WI38 (cell line): ENCODE measurements around the gene OAS3.

Source experiments
- H3K4me3 ChIP-seq: 2 replicates; pipeline ENCODE4 v1.5.1; 2011; ENCODE audit warnings: low read depth, mild to moderate bottlenecking, control low read depth, low read length
- TF ChIP-seq, protein P1 (sequence below): IDR thresholded peaks from 2 replicates; pipeline ENCODE4 v1.5.1; 2012; ENCODE audit warnings: low read depth, mild to moderate bottlenecking, control low read depth, low read length

OAS3 gene

DNA sequence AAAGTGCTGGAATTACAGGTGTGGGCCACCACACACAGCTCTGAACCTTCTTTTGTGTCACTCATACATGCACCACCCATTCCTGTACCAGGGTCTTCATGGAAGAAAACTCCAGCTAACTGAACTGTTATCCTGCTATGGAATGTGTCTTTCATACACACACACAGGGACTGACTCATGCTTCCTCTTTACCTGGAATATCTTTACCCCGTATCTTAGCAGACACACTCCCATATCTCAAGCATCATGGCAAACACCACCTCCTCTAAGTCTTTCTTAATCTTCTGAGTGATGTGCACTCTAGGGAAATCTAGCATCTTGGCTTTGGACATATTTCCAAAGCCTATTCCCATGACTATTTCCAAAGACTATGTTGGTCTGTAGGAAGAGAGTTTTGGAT, 83.2 kb downstream of the OAS3 start:
- no peak overlapping the region for H3K4me3 ChIP-seq
- TF ChIP-seq, protein P1, sequence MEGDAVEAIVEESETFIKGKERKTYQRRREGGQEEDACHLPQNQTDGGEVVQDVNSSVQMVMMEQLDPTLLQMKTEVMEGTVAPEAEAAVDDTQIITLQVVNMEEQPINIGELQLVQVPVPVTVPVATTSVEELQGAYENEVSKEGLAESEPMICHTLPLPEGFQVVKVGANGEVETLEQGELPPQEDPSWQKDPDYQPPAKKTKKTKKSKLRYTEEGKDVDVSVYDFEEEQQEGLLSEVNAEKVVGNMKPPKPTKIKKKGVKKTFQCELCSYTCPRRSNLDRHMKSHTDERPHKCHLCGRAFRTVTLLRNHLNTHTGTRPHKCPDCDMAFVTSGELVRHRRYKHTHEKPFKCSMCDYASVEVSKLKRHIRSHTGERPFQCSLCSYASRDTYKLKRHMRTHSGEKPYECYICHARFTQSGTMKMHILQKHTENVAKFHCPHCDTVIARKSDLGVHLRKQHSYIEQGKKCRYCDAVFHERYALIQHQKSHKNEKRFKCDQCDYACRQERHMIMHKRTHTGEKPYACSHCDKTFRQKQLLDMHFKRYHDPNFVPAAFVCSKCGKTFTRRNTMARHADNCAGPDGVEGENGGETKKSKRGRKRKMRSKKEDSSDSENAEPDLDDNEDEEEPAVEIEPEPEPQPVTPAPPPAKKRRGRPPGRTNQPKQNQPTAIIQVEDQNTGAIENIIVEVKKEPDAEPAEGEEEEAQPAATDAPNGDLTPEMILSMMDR = no peak
